GM12878 (cell line): ENCODE data around the gene KIF23. TPM values are rescaled to one million over a fixed set of nuclear protein-coding genes. Genes with fewer than 3 reads are reported as not detected.

ENCODE experiments used
- ATAC-seq: fragments of 200-7000 bp; cut with Tn5 transposase; 3 replicates; pipeline ENCODE4 v1.9.1; 2020; ENCODE audit warnings: mild to moderate bottlenecking, moderate library complexity
- BruUV-seq: library from RNA; stranded (reverse); fragments of 400-500 nt; replicated peaks from 2 replicates; lab custom pipeline; 2021; lab: Mats Ljungman, UMichigan
- CTCF ChIA-PET: fragments of 300-600 bp; sonication (Branson Sonifier 250); formaldehyde crosslinking; extraction: SDS; loops from one replicate; lab custom pipeline; 2021; ENCODE audit warnings: inconsistent platforms; lab: Yijun Ruan, JAX
- POLR2A ChIA-PET: fragments of 350-600 bp; formaldehyde crosslinking; extraction: SDS; loops from one replicate; lab custom pipeline; 2021; ENCODE audit warnings: inconsistent platforms; lab: Charles Lee
- RAD21 ChIA-PET: fragments of 300-600 bp; sonication (Branson Sonifier 250); formaldehyde crosslinking; loops from one replicate; lab custom pipeline; 2023; ENCODE audit warnings: antibody characterized with exemption; ENCODE audit not compliant: unreplicated experiment; lab: Charles Lee
- SMC1A ChIA-PET: fragments of 300-600 bp; sonication (Branson Sonifier 250); formaldehyde crosslinking; loops from one replicate; lab custom pipeline; 2023; ENCODE audit not compliant: unreplicated experiment, uncharacterized antibody; lab: Charles Lee
- DNase-seq: peaks from one replicate; pipeline ENCODE4 v3.0.0-alpha.2; 2011; ENCODE audit warnings: low read depth, low spot score
- FAIRE-seq: peaks from 3 replicates; lab custom pipeline; 2011; peaks lifted over from hg19 to GRCh38; lab: Jason Lieb, UNC
- H2AFZ ChIP-seq: 2 replicates; pipeline ENCODE4 v1.6.0; 2011; ENCODE audit warnings: low read depth, low read length, control low read depth; ENCODE audit not compliant: control insufficient read depth
- H3K27ac ChIP-seq: 2 replicates; pipeline ENCODE4 v1.5.1; 2011; ENCODE audit warnings: control low read depth; ENCODE audit not compliant: control insufficient read depth, insufficient read depth
- H3K27me3 ChIP-seq, 2 experiments: replicated peaks in 1 of 2; 2 replicates each; pipeline versions ENCODE4 v1.6.0 to v1.6.1; 2011; ENCODE audit warnings: low read length in 1 of 2; ENCODE audit not compliant: control insufficient read depth in 2 of 2, insufficient read depth in 2 of 2
- H3K36me3 ChIP-seq, 2 experiments: 2 replicates each; pipeline ENCODE4 v1.5.1; 2011; ENCODE audit warnings: low read length in 1 of 2; ENCODE audit not compliant: control insufficient read depth in 2 of 2, insufficient read depth in 2 of 2
- H3K4me1 ChIP-seq: 2 replicates; pipeline ENCODE4 v1.6.1; 2011; ENCODE audit warnings: mild to moderate bottlenecking, low read length, moderate library complexity, mixed read lengths; ENCODE audit not compliant: control insufficient read depth, insufficient read depth
- H3K4me2 ChIP-seq: 2 replicates; pipeline ENCODE4 v1.6.0; 2011; ENCODE audit warnings: control low read depth; ENCODE audit not compliant: control insufficient read depth, insufficient read depth
- H3K4me3 ChIP-seq: fragments of 200-600 bp; sonication (generic); 2 replicates; pipeline ENCODE4 v1.5.1; 2016
- H3K79me2 ChIP-seq: 2 replicates; pipeline ENCODE4 v1.6.0; 2011; ENCODE audit warnings: low read length; ENCODE audit not compliant: control insufficient read depth, insufficient read depth
- H3K9ac ChIP-seq: 2 replicates; pipeline ENCODE4 v1.8.0; 2011; ENCODE audit warnings: low read length, control low read depth, mixed read lengths; ENCODE audit not compliant: control insufficient read depth, insufficient read depth
- H3K9me3 ChIP-seq: replicated peaks from 3 replicates; pipeline ENCODE4 v1.5.1; 2011; ENCODE audit warnings: mild to moderate bottlenecking, low read length; ENCODE audit not compliant: control insufficient read depth, insufficient read depth
- H4K20me1 ChIP-seq: 2 replicates; pipeline ENCODE4 v1.6.0; 2011; ENCODE audit not compliant: control insufficient read depth, insufficient read depth
- ASH2L ChIP-seq: fragments of 300-600, 200-600 bp; sonication (generic); IDR thresholded peaks from 2 replicates; pipeline ENCODE4 v1.6.1; 2017; ENCODE audit warnings: low read depth, mild to moderate bottlenecking, borderline replicate concordance
- CHD4 ChIP-seq: fragments of 200-600 bp; sonication (generic); IDR thresholded peaks from 2 replicates; pipeline ENCODE4 v1.6.1; 2016; ENCODE audit warnings: mild to moderate bottlenecking
- ETV6 ChIP-seq, 2 experiments: fragments of 450-650 bp in 1 of 2; IDR thresholded peaks in 1 of 2; conservative IDR thresholded peaks in 1 of 2; 2 replicates each; pipeline ENCODE4 v1.6.1; 2014; ENCODE audit warnings: antibody characterized with exemption in 1 of 2, borderline replicate concordance in 1 of 2, low read depth in 1 of 2, mild to moderate bottlenecking in 1 of 2, moderate library complexity in 1 of 2
- GATAD2B ChIP-seq: fragments of 450-650 bp; conservative IDR thresholded peaks from 2 replicates; pipeline ENCODE4 v1.6.1; 2017; ENCODE audit warnings: low read depth, mild to moderate bottlenecking, moderate library complexity
- NFYB ChIP-seq: IDR thresholded peaks from 2 replicates; pipeline ENCODE4 v1.6.1; 2011; ENCODE audit warnings: low read depth, mild to moderate bottlenecking, low read length, improper control_type of control experiment, moderate library complexity; ENCODE audit not compliant: insufficient read depth
- NR2F1 ChIP-seq: fragments of 450-650 bp; conservative IDR thresholded peaks from 2 replicates; pipeline ENCODE4 v1.6.1; 2017; ENCODE audit warnings: mild to moderate bottlenecking
- NRF1 ChIP-seq: conservative IDR thresholded peaks from 2 replicates; pipeline ENCODE4 v1.6.1; 2011; ENCODE audit warnings: mild to moderate bottlenecking, low read depth, low read length, improper control_type of control experiment
- RCOR1 ChIP-seq: conservative IDR thresholded peaks from 2 replicates; pipeline ENCODE4 v1.6.1; 2012; ENCODE audit warnings: low read depth, low read length, improper control_type of control experiment
- SPI1 ChIP-seq: IDR thresholded peaks from 2 replicates; pipeline ENCODE4 v1.6.1; 2011; ENCODE audit warnings: low read depth, mild to moderate bottlenecking, low read length, moderate library complexity, borderline replicate concordance; ENCODE audit not compliant: insufficient read depth
- ZNF24 ChIP-seq: fragments of 450-650 bp; IDR thresholded peaks from 2 replicates; pipeline ENCODE4 v1.6.1; 2017; ENCODE audit warnings: antibody characterized with exemption, mild to moderate bottlenecking
- WGBS: methylation state at CpG from one replicate; pipeline ENCODE4 v1.1.6; 2016; ENCODE audit warnings: low lambda C conversion rate; ENCODE audit not compliant: insufficient replicate concordance, insufficient coverage; ENCODE audit errors: missing lambda C conversion rate; 5-methylcytosine and 5-hydroxymethylcytosine counted together
- in situ Hi-C: fragments of 300-500 bp; cut with MboI; formaldehyde crosslinking; loops from 9 replicates; pipeline ENCODE4 v1.14.3; 2018; ENCODE audit warnings: mixed read lengths
- intact Hi-C: fragments of 100-400 bp; cut with micrococcal nuclease; formaldehyde crosslinking; loops from one replicate; pipeline ENCODE4 v1.14.2; 2022; ENCODE audit not compliant: unreplicated experiment
- polyA plus RNA-seq, 11 experiments: library from polyadenylated mRNA; depleted of rRNA in 4 of 11; unstranded in 6 of 11; stranded (reverse) in 5 of 11; fragments of >200 nt; fragmentation: Nextera tagmentation in 4 of 11; fragmentation: Illumina TruSeq in 1 of 11; extraction: Ambion mirVana in 4 of 11; extraction: Trizol in 1 of 11; gene quantifications; 1 replicate in 1 of 11; 2 replicates in 10 of 11; pipeline versions ENCODE4 v1.2.1 to v1.2.3, GENCODE V29; 2011 to 2016; ENCODE audit warnings: inconsistent platforms in 2 of 11, missing spikeins in 2 of 11, low read depth in 1 of 11
- total RNA-seq, 4 experiments: library from RNA; depleted of rRNA in 3 of 4; stranded (reverse); fragments of >200 nt in 3 of 4; fragmentation: Illumina TruSeq in 1 of 4; extraction: Trizol in 1 of 4; gene quantifications; 2 replicates each; pipeline versions ENCODE4 v1.2.1 to v1.2.3, GENCODE V29; 2013 to 2021
- TF ChIP-seq, protein P1 (sequence below): fragments of 450-650 bp; IDR thresholded peaks from 2 replicates; pipeline ENCODE4 v1.6.1; 2017; ENCODE audit warnings: mild to moderate bottlenecking, moderate library complexity
- TF ChIP-seq, protein P2 (sequence below): fragments of 450-650 bp; conservative IDR thresholded peaks from 2 replicates; pipeline ENCODE4 v1.6.1; 2017; ENCODE audit warnings: mild to moderate bottlenecking, moderate library complexity

The KIF23 gene
- total and polyA plus RNA-seq, 10 of the 15 experiments (the other 5 are each of a cell fraction or from before 2014, with no cell fraction given) = 28.0 to 62.5 (median 46.6) TPM

DNA sequence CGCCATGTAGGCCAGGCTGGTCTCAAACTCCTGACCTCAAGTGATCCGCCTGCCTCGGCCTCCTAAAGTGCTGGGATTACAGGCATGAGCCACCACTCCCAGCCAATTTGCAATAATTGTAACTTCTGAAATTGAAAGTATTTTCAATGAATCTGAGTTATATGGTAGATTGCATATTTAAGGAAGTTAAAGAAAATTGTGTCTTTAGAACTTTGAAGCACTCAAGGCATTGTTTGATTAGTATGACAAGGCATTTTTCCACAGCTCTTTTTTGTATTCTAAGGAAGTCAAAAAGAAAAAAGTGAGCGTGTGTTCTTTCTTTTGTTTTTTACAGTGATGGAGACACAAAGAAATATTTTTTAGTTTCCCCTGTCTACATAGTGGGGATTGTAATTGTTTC is 22.8 kb downstream of the KIF23 start:
- H3K79me2 ChIP-seq = no peaks in the 10 kb centered on the region
- no peaks in the 10 kb centered on the region for H3K27me3 ChIP-seq
- 100% methylated on average over 4 of the region's 4 CpGs for WGBS
- no peak overlapping the region for H3K9ac ChIP-seq
- RAD21 ChIA-PET = no interaction called here
- no peaks in the 10 kb centered on the region for H4K20me1 ChIP-seq
- ATAC-seq (no peak), DNase-seq (no peak), FAIRE-seq (peak; percentile 18)
- SMC1A ChIA-PET = interaction anchor here (1.8 kb wide), 1 partner anchor 28 kb away, joined by 3 read pairs; no protein-coding TSS in a partner anchor
- POLR2A ChIA-PET = no interaction called here
- peaks cover 10 to 31% of the 10 kb centered on the region in 2 experiments for H3K36me3 ChIP-seq
- H2AFZ ChIP-seq = no peak overlapping the region
- in situ Hi-C loops (no loop called here), intact Hi-C loops (no loop called here)
- TF ChIP-seq CHD4 = no peak
- TF ChIP-seq RCOR1 = no peak
- TF ChIP-seq, protein P1, sequence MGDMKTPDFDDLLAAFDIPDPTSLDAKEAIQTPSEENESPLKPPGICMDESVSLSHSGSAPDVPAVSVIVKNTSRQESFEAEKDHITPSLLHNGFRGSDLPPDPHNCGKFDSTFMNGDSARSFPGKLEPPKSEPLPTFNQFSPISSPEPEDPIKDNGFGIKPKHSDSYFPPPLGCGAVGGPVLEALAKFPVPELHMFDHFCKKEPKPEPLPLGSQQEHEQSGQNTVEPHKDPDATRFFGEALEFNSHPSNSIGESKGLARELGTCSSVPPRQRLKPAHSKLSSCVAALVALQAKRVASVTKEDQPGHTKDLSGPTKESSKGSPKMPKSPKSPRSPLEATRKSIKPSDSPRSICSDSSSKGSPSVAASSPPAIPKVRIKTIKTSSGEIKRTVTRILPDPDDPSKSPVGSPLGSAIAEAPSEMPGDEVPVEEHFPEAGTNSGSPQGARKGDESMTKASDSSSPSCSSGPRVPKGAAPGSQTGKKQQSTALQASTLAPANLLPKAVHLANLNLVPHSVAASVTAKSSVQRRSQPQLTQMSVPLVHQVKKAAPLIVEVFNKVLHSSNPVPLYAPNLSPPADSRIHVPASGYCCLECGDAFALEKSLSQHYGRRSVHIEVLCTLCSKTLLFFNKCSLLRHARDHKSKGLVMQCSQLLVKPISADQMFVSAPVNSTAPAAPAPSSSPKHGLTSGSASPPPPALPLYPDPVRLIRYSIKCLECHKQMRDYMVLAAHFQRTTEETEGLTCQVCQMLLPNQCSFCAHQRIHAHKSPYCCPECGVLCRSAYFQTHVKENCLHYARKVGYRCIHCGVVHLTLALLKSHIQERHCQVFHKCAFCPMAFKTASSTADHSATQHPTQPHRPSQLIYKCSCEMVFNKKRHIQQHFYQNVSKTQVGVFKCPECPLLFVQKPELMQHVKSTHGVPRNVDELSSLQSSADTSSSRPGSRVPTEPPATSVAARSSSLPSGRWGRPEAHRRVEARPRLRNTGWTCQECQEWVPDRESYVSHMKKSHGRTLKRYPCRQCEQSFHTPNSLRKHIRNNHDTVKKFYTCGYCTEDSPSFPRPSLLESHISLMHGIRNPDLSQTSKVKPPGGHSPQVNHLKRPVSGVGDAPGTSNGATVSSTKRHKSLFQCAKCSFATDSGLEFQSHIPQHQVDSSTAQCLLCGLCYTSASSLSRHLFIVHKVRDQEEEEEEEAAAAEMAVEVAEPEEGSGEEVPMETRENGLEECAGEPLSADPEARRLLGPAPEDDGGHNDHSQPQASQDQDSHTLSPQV = no peak
- no peak for TF ChIP-seq NR2F1
- TF ChIP-seq NRF1 = no peak
- TF ChIP-seq ASH2L = no peak
- TF ChIP-seq, protein P2, sequence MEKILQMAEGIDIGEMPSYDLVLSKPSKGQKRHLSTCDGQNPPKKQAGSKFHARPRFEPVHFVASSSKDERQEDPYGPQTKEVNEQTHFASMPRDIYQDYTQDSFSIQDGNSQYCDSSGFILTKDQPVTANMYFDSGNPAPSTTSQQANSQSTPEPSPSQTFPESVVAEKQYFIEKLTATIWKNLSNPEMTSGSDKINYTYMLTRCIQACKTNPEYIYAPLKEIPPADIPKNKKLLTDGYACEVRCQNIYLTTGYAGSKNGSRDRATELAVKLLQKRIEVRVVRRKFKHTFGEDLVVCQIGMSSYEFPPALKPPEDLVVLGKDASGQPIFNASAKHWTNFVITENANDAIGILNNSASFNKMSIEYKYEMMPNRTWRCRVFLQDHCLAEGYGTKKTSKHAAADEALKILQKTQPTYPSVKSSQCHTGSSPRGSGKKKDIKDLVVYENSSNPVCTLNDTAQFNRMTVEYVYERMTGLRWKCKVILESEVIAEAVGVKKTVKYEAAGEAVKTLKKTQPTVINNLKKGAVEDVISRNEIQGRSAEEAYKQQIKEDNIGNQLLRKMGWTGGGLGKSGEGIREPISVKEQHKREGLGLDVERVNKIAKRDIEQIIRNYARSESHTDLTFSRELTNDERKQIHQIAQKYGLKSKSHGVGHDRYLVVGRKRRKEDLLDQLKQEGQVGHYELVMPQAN = no peak
- no peak for TF ChIP-seq GATAD2B
- no peak for TF ChIP-seq ZNF24
- TF ChIP-seq SPI1 = no peak
- TF ChIP-seq ETV6 (conservative IDR thresholded peaks at IDR 0.05 in 1 of 2, IDR thresholded peaks at IDR 0.05 in 1 of 2; ENCODE audit: borderline replicate concordance in 1 of 2, low read depth in 1 of 2) = no peak
- no peak for TF ChIP-seq NFYB
- no peaks in the 10 kb centered on the region for H3K9me3 ChIP-seq
- no TSS peak for BruUV-seq
- H3K4me2 ChIP-seq = no peak overlapping the region
- no peak overlapping the region for H3K4me3 ChIP-seq
- CTCF ChIA-PET = interaction anchor here (1.1 to 2.7 kb wide), 2 partner anchors 22 to 26 kb away, joined by 3 to 8 read pairs; no protein-coding TSS in a partner anchor
- no peaks in the 10 kb centered on the region for H3K4me1 ChIP-seq
- H3K27ac ChIP-seq = no peak overlapping the region
